Mucosa of descending colon (tissue), 3 donors: ENCODE data around the gene FASTKD3. TPM values are rescaled to one million over a fixed set of nuclear protein-coding genes. Genes with fewer than 3 reads are reported as not detected.

Source experiments
- ATAC-seq: fragments of 200-7000 bp; cut with Tn5 transposase; one replicate; pipeline ENCODE4 v1.9.1; 2020; ENCODE audit warnings: mild to moderate bottlenecking, moderate library complexity
- DNase-seq, 3 donors: peaks; one replicate each; pipeline ENCODE4 v3.0.0-alpha.2; 2020
- H3K36me3 ChIP-seq: fragments of 200-600 bp; one replicate; pipeline ENCODE4 v1.8.0; 2021; ENCODE audit warnings: low read depth, mild to moderate bottlenecking
- H3K4me1 ChIP-seq: fragments of 200-600 bp; one replicate; pipeline ENCODE4 v1.8.0; 2021; ENCODE audit warnings: low read depth, mild to moderate bottlenecking
- H3K4me3 ChIP-seq: fragments of 200-600 bp; one replicate; pipeline ENCODE4 v1.8.0; 2021; ENCODE audit warnings: mild to moderate bottlenecking
- H3K9me3 ChIP-seq: fragments of 200-600 bp; one replicate; pipeline ENCODE4 v1.8.0; 2021; ENCODE audit warnings: mild to moderate bottlenecking
- CTCF ChIP-seq: fragments of 200-600 bp; IDR thresholded peaks from one replicate; pipeline ENCODE4 v1.8.0; 2022; ENCODE audit warnings: antibody characterized with exemption, mild to moderate bottlenecking
- intact Hi-C, 2 donors: fragments of 100-400 bp; cut with DNase I in 1 of 2; cut with micrococcal nuclease in 1 of 2; formaldehyde crosslinking; loops; one replicate each; pipeline versions ENCODE4 v1.11.0 to v1.11.1; 2022; cut with DNase I, micrococcal nuclease
- total RNA-seq, 3 donors: library from RNA; stranded (reverse); fragmentation: NEBNext Ultra II Directional in 2 of 3; extraction: Animal tissue kit (Norgen Biotek cat#: 25700) in 2 of 3; gene quantifications; one replicate each; pipeline versions ENCODE4 v1.2.1 to v1.2.4, GENCODE V29; 2021 to 2023
- donor health status: DM: no; HTN: no; CAD: no; lungs with moderate emphysema.
- donor health status: DM: no; HTN: no; CAD: no.
- donor health status: DM: no; HTN: yes; CAD: no.

FASTKD3 gene
- total RNA-seq, 3 donors from 2014 or later = 9.2 to 11.7 (median 9.5) TPM

- Histone ChIP-seq H3K36me3 (peaks cover 6% of the 10 kb centered on the region), H3K4me3 (no peak overlapping the region), H3K9me3 (no peaks in the 10 kb centered on the region), H3K4me1 (peaks cover under 1% of the 10 kb centered on the region)
- no peak for TF ChIP-seq CTCF
- DNase-seq (no peak), ATAC-seq (no peak)
- intact Hi-C loops = no loop called here
Measured at GRCh38 chr5:7884491-7885267, 15.8 kb upstream of the FASTKD3 start.

- intact Hi-C loops = no loop called here
- H3K4me1 ChIP-seq = peaks cover 10% of the 10 kb centered on the region
- no peak overlapping the region for H3K4me3 ChIP-seq
- ATAC-seq (no peak), DNase-seq (no peak)
- H3K36me3 ChIP-seq = peaks cover 3% of the 10 kb centered on the region
- no peak for TF ChIP-seq CTCF
- H3K9me3 ChIP-seq = no peaks in the 10 kb centered on the region
Measured at GRCh38 chr5:7882926-7883325, 14.1 kb upstream of the FASTKD3 start.

- Histone ChIP-seq H3K4me3 (no peak overlapping the region), H3K9me3 (no peaks in the 10 kb centered on the region), H3K4me1 (peaks cover 11% of the 10 kb centered on the region), H3K36me3 (peaks cover 3% of the 10 kb centered on the region)
- intact Hi-C loops = no loop called here
- TF ChIP-seq CTCF = no peak
- DNase-seq (no peak), ATAC-seq (no peak)
Measured at GRCh38 chr5:7881816-7882215, 13.0 kb upstream of the FASTKD3 start.

- no peak for TF ChIP-seq CTCF
- H3K4me3 ChIP-seq = no peak overlapping the region
- DNase-seq = no peak
- intact Hi-C loops = no loop called here
- H3K9me3 ChIP-seq = no peaks in the 10 kb centered on the region
- ATAC-seq = no peak
- H3K4me1 ChIP-seq = peaks cover 11% of the 10 kb centered on the region
- peaks cover 3% of the 10 kb centered on the region for H3K36me3 ChIP-seq
Measured at GRCh38 chr5:7881091-7881490, 12.3 kb upstream of the FASTKD3 start.

- Histone ChIP-seq H3K4me3 (no peak overlapping the region), H3K36me3 (no peaks in the 10 kb centered on the region), H3K9me3 (no peaks in the 10 kb centered on the region), H3K4me1 (peaks cover 11% of the 10 kb centered on the region)
- ATAC-seq (no peak), DNase-seq (no peak)
- no peak for TF ChIP-seq CTCF
- intact Hi-C loops = no loop called here
Measured at GRCh38 chr5:7878381-7878873, 9.6 kb upstream of the FASTKD3 start.
